ENCODE results near the gene ATXN7L3.
"Not testable (repeated sequence)": the region's sequence is repeated elsewhere in the genome, so short reads cannot be mapped to it uniquely, and the experiment has no call there.

ATXN7L3 gene

GRCh38 chr17:44152875-44153274 lies 46.8 kb downstream of the ATXN7L3 start (continued):
- TF ChIP-seq TSHZ2 (CRISPR knock-in tag; IDR thresholded peaks at IDR 0.05) = no peak

- no peak for ATAC-seq
- TF ChIP-seq CSDC2 (CRISPR knock-in tag; IDR thresholded peaks at IDR 0.05) (no peak), SNAI2 (CRISPR knock-in tag; IDR thresholded peaks at IDR 0.05) (no peak), ARNTL (CRISPR knock-in tag; IDR thresholded peaks at IDR 0.05; ENCODE audit: borderline replicate concordance, low read depth) (no peak), ZNF565 (CRISPR knock-in tag; conservative IDR thresholded peaks at IDR 0.05; ENCODE audit: low read depth) (no peak), GLIS3 (CRISPR knock-in tag; IDR thresholded peaks at IDR 0.05) (no peak)
These were observed 49.8 kb downstream of the ATXN7L3 start for GRCh38 chr17:44149750-44150329.

- ATAC-seq = not testable (repeated sequence)
These were observed 50.6 kb downstream of the ATXN7L3 start for GRCh38 chr17:44149066-44149465.

- TF ChIP-seq GLIS3 (CRISPR knock-in tag; IDR thresholded peaks at IDR 0.05) (no peak), TCF4 (CRISPR knock-in tag; IDR thresholded peaks at IDR 0.05; ENCODE audit: borderline replicate concordance) (no peak), PATZ1 (CRISPR knock-in tag; IDR thresholded peaks at IDR 0.05; ENCODE audit: borderline replicate concordance) (no peak), ZC3H10 (CRISPR knock-in tag; IDR thresholded peaks at IDR 0.05) (no peak), OSR1 (CRISPR knock-in tag; IDR thresholded peaks at IDR 0.05) (no peak), TOX (CRISPR knock-in tag; IDR thresholded peaks at IDR 0.05; ENCODE audit: borderline replicate concordance) (no peak), ZNF565 (CRISPR knock-in tag; conservative IDR thresholded peaks at IDR 0.05; ENCODE audit: low read depth) (no peak), RARB (CRISPR knock-in tag; IDR thresholded peaks at IDR 0.05) (no peak), ZFP30 (CRISPR knock-in tag; IDR thresholded peaks at IDR 0.05) (no peak), ISL1 (CRISPR knock-in tag; IDR thresholded peaks at IDR 0.05) (no peak), SNAI2 (CRISPR knock-in tag; IDR thresholded peaks at IDR 0.05) (no peak), PPARA (CRISPR knock-in tag; IDR thresholded peaks at IDR 0.05; ENCODE audit: borderline replicate concordance) (no peak), CSDC2 (CRISPR knock-in tag; IDR thresholded peaks at IDR 0.05) (no peak), BACH2 (CRISPR knock-in tag; IDR thresholded peaks at IDR 0.05; ENCODE audit: borderline replicate concordance) (no peak), ZNF8 (CRISPR knock-in tag; IDR thresholded peaks at IDR 0.05) (no peak), ZFP3 (CRISPR knock-in tag; IDR thresholded peaks at IDR 0.05) (no peak)
- no peak for ATAC-seq
These were observed 51.9 kb downstream of the ATXN7L3 start for GRCh38 chr17:44147812-44148211.

- TF ChIP-seq RARB (CRISPR knock-in tag; IDR thresholded peaks at IDR 0.05) (no peak), TCF4 (CRISPR knock-in tag; IDR thresholded peaks at IDR 0.05; ENCODE audit: borderline replicate concordance) (no peak), ZNF565 (CRISPR knock-in tag; conservative IDR thresholded peaks at IDR 0.05; ENCODE audit: low read depth) (no peak), TSHZ2 (CRISPR knock-in tag; IDR thresholded peaks at IDR 0.05) (no peak), ISL1 (CRISPR knock-in tag; IDR thresholded peaks at IDR 0.05) (no peak), ZNF8 (CRISPR knock-in tag; IDR thresholded peaks at IDR 0.05) (no peak), PPARA (CRISPR knock-in tag; IDR thresholded peaks at IDR 0.05; ENCODE audit: borderline replicate concordance) (no peak), ARNTL (CRISPR knock-in tag; IDR thresholded peaks at IDR 0.05; ENCODE audit: borderline replicate concordance, low read depth) (no peak), ESRRG (CRISPR knock-in tag; IDR thresholded peaks at IDR 0.05) (no peak), ZNF70 (CRISPR knock-in tag; IDR thresholded peaks at IDR 0.05) (no peak)
- ATAC-seq = no peak
These were observed 53.0 kb downstream of the ATXN7L3 start for GRCh38 chr17:44146375-44147346.
